Spinal cord (tissue), 10 donors: ENCODE measurements around the gene SAMD8. TPM values are rescaled to one million over a fixed set of nuclear protein-coding genes. Genes with fewer than 3 reads are reported as not detected.
A peak's percentile ranks its signal among the peaks of the same experiment; 100 is the strongest.

ENCODE experiments used
- DNase-seq, 6 donors: peaks; one replicate each; pipeline versions ENCODE4 v3.0.0 to v3.0.0-alpha.2; 2013 to 2015; ENCODE audit warnings: low spot score in 6 of 6, low read depth in 4 of 6
- H3K27ac ChIP-seq: one replicate; pipeline ENCODE4 v1.5.1; 2013; ENCODE audit warnings: low read depth, low read length, control low read depth
- H3K27me3 ChIP-seq: one replicate; pipeline ENCODE4 v1.6.1; 2013; ENCODE audit warnings: low read length; ENCODE audit not compliant: control insufficient read depth, insufficient read depth
- H3K36me3 ChIP-seq: one replicate; pipeline ENCODE4 v1.6.1; 2013; ENCODE audit warnings: low read length; ENCODE audit not compliant: control insufficient read depth, insufficient read depth
- H3K4me1 ChIP-seq: one replicate; pipeline ENCODE4 v1.6.1; 2013; ENCODE audit warnings: low read length; ENCODE audit not compliant: control insufficient read depth, insufficient read depth
- H3K4me3 ChIP-seq: one replicate; pipeline ENCODE4 v1.5.1; 2013; ENCODE audit warnings: low read depth, low read length, control low read depth
- H3K9me3 ChIP-seq: one replicate; pipeline ENCODE4 v1.6.1; 2013; ENCODE audit warnings: low read length; ENCODE audit not compliant: control insufficient read depth, insufficient read depth
- WGBS: methylation state at CpG from one replicate; pipeline ENCODE4 v1.1.5; 2013; ENCODE audit warnings: missing lambda C conversion rate; ENCODE audit not compliant: insufficient coverage; 5-methylcytosine and 5-hydroxymethylcytosine counted together
- long read RNA-seq, 4 donors: transcript quantifications; one replicate each; lab custom pipeline, GENCODE V29; 2026
- polyA plus RNA-seq, 2 donors: library from polyadenylated mRNA; unstranded; fragments of 120-200 nt; gene quantifications; one replicate each; pipeline ENCODE4 v1.2.1, GENCODE V29; 2013; ENCODE audit not compliant: insufficient read length in 2 of 2
- total RNA-seq, 2 donors: library from RNA; depleted of rRNA in 1 of 2; stranded (reverse); fragments of 120-200 nt in 1 of 2; fragments of >200 nt in 1 of 2; gene quantifications; one replicate each; pipeline versions ENCODE4 v1.2.3 to v1.2.4, GENCODE V29; 2013 to 2014
- donor health status: healthy.

Gene SAMD8
- total RNA-seq = 10 to 100 TPM; 38.7 to 91.7 TPM
- polyA plus RNA-seq = 10 to 100 TPM; 36.1 to 52.2 TPM
- long read RNA-seq, donor 1, partial matches to known transcripts = 0 of 11 reads
- long read RNA-seq, donor 1, other reads (novel, unspliced or antisense) = 7 of 11 reads
- long read RNA-seq, donor 2, partial matches to known transcripts = 0 of 4 reads
- long read RNA-seq, donor 2, other reads (novel, unspliced or antisense) = 0 of 4 reads
- long read RNA-seq, donor 3, partial matches to known transcripts = 0 of 2 reads
- long read RNA-seq, donor 3, other reads (novel, unspliced or antisense) = 0 of 2 reads
- long read RNA-seq, donor 4, partial matches to known transcripts = 0 of 1 reads
- long read RNA-seq, donor 4, other reads (novel, unspliced or antisense) = 0 of 1 reads

GRCh38 chr10:75111365-75111906 is at the start of gene SAMD8:
SAMD8 (plus strand) TSS chr10:75111656; CDS start chr10:75150529, 38,873 bp downstream.
- Histone ChIP-seq H3K36me3 (no peaks in the 10 kb centered on the region), H3K27ac (peak within 1 kb of the TSS; percentile 99), H3K9me3 (no peaks in the 10 kb centered on the region), H3K27me3 (no peaks in the 10 kb centered on the region), H3K4me1 (peaks cover 11% of the 10 kb centered on the region), H3K4me3 (peak within 1 kb of the TSS; percentile 98)
- peak in 5 of 6 donors; percentile 79 to 98 (median 90) for DNase-seq
- 0% methylated on average over 61 of the region's 61 CpGs for WGBS

GRCh38 chr10:75061709-75062505 is 49.5 kb upstream of the SAMD8 start:
- no peak for DNase-seq
- peaks cover 5% of the 10 kb centered on the region for H3K4me1 ChIP-seq
- H3K4me3 ChIP-seq = no peak overlapping the region
- H3K9me3 ChIP-seq = no peaks in the 10 kb centered on the region
- no peak overlapping the region for H3K27ac ChIP-seq
- H3K36me3 ChIP-seq = no peaks in the 10 kb centered on the region
- 84% methylated on average over 10 of the region's 15 CpGs for WGBS
- H3K27me3 ChIP-seq = no peaks in the 10 kb centered on the region

- 47% methylated on average over 5 of the region's 10 CpGs for WGBS
- Histone ChIP-seq H3K36me3 (no peaks in the 10 kb centered on the region), H3K4me3 (no peak overlapping the region), H3K27ac (no peak overlapping the region), H3K27me3 (no peaks in the 10 kb centered on the region), H3K4me1 (peaks cover 5% of the 10 kb centered on the region), H3K9me3 (no peaks in the 10 kb centered on the region)
- peak in 3 of 6 donors; percentile 14 to 91 (median 77) for DNase-seq
These were observed 48.8 kb upstream of the SAMD8 start for GRCh38 chr10:75062506-75063299.

GRCh38 chr10:75063461-75064230 is 47.8 kb upstream of the SAMD8 start:
- H3K9me3 ChIP-seq = no peaks in the 10 kb centered on the region
- H3K4me3 ChIP-seq = no peak overlapping the region
- no peak for DNase-seq
- peaks cover 5% of the 10 kb centered on the region for H3K4me1 ChIP-seq
- 97% methylated on average over 6 of the region's 8 CpGs for WGBS
- no peaks in the 10 kb centered on the region for H3K27me3 ChIP-seq
- H3K27ac ChIP-seq = no peak overlapping the region
- H3K36me3 ChIP-seq = no peaks in the 10 kb centered on the region

- Histone ChIP-seq H3K36me3 (no peaks in the 10 kb centered on the region), H3K27ac (no peak overlapping the region), H3K4me1 (peaks cover 5% of the 10 kb centered on the region), H3K9me3 (no peaks in the 10 kb centered on the region), H3K4me3 (no peak overlapping the region), H3K27me3 (no peaks in the 10 kb centered on the region)
- 100% methylated on average over 1 of the region's 4 CpGs for WGBS
- peak in 2 of 6 donors; percentile 72 to 82 for DNase-seq
These were observed 46.4 kb upstream of the SAMD8 start for GRCh38 chr10:75065076-75065475.

- Histone ChIP-seq H3K9me3 (no peaks in the 10 kb centered on the region), H3K4me3 (no peak overlapping the region), H3K4me1 (peaks cover 13% of the 10 kb centered on the region), H3K36me3 (no peaks in the 10 kb centered on the region), H3K27me3 (no peaks in the 10 kb centered on the region), H3K27ac (no peak overlapping the region)
- WGBS = 88% methylated on average over 1 of the region's 5 CpGs
- DNase-seq = peak in 1 of 6 donors; percentile 72
These were observed 45.2 kb upstream of the SAMD8 start for GRCh38 chr10:75066271-75066670.

GRCh38 chr10:75067272-75067671 is 44.2 kb upstream of the SAMD8 start:
- DNase-seq = no peak
- 88% methylated on average over 3 of the region's 7 CpGs for WGBS

GRCh38 chr10:75068523-75068922 is 42.9 kb upstream of the SAMD8 start:
- peaks cover 13% of the 10 kb centered on the region for H3K4me1 ChIP-seq
- DNase-seq = no peak
- no peaks in the 10 kb centered on the region for H3K27me3 ChIP-seq
- no peaks in the 10 kb centered on the region for H3K9me3 ChIP-seq
- no peaks in the 10 kb centered on the region for H3K36me3 ChIP-seq
- 80% methylated on average over 1 of the region's 6 CpGs for WGBS
- no peak overlapping the region for H3K27ac ChIP-seq
- no peak overlapping the region for H3K4me3 ChIP-seq

More at GRCh38 chr10:75067272-75067671, 44.2 kb upstream of the SAMD8 start:
- H3K4me1 ChIP-seq = peaks cover 17% of the 10 kb centered on the region
- H3K4me3 ChIP-seq = no peak overlapping the region
- no peaks in the 10 kb centered on the region for H3K9me3 ChIP-seq
- H3K36me3 ChIP-seq = no peaks in the 10 kb centered on the region
- H3K27me3 ChIP-seq = no peaks in the 10 kb centered on the region
- no peak overlapping the region for H3K27ac ChIP-seq
